GM12878 (cell line): ENCODE data around the gene TNNT2. TPM values are rescaled to one million over a fixed set of nuclear protein-coding genes. Genes with fewer than 3 reads are reported as not detected.

Source experiments
- ATAC-seq: fragments of 200-7000 bp; cut with Tn5 transposase; 3 replicates; pipeline ENCODE4 v1.9.1; 2020; ENCODE audit warnings: mild to moderate bottlenecking, moderate library complexity
- BruUV-seq: library from RNA; stranded (reverse); fragments of 400-500 nt; replicated peaks from 2 replicates; lab custom pipeline; 2021; lab: Mats Ljungman, UMichigan
- CTCF ChIA-PET: fragments of 300-600 bp; sonication (Branson Sonifier 250); formaldehyde crosslinking; extraction: SDS; loops from one replicate; lab custom pipeline; 2021; ENCODE audit warnings: inconsistent platforms; lab: Yijun Ruan, JAX
- POLR2A ChIA-PET: fragments of 350-600 bp; formaldehyde crosslinking; extraction: SDS; loops from one replicate; lab custom pipeline; 2021; ENCODE audit warnings: inconsistent platforms; lab: Charles Lee
- RAD21 ChIA-PET: fragments of 300-600 bp; sonication (Branson Sonifier 250); formaldehyde crosslinking; loops from one replicate; lab custom pipeline; 2023; ENCODE audit warnings: antibody characterized with exemption; ENCODE audit not compliant: unreplicated experiment; lab: Charles Lee
- SMC1A ChIA-PET: fragments of 300-600 bp; sonication (Branson Sonifier 250); formaldehyde crosslinking; loops from one replicate; lab custom pipeline; 2023; ENCODE audit not compliant: unreplicated experiment, uncharacterized antibody; lab: Charles Lee
- DNase-seq: peaks from one replicate; pipeline ENCODE4 v3.0.0-alpha.2; 2011; ENCODE audit warnings: low read depth, low spot score
- FAIRE-seq: peaks from 3 replicates; lab custom pipeline; 2011; peaks lifted over from hg19 to GRCh38; lab: Jason Lieb, UNC
- H2AFZ ChIP-seq: 2 replicates; pipeline ENCODE4 v1.6.0; 2011; ENCODE audit warnings: low read depth, low read length, control low read depth; ENCODE audit not compliant: control insufficient read depth
- H3K27ac ChIP-seq: 2 replicates; pipeline ENCODE4 v1.5.1; 2011; ENCODE audit warnings: control low read depth; ENCODE audit not compliant: control insufficient read depth, insufficient read depth
- H3K27me3 ChIP-seq, 2 experiments: replicated peaks in 1 of 2; 2 replicates each; pipeline versions ENCODE4 v1.6.0 to v1.6.1; 2011; ENCODE audit warnings: low read length in 1 of 2; ENCODE audit not compliant: control insufficient read depth in 2 of 2, insufficient read depth in 2 of 2
- H3K36me3 ChIP-seq, 2 experiments: 2 replicates each; pipeline ENCODE4 v1.5.1; 2011; ENCODE audit warnings: low read length in 1 of 2; ENCODE audit not compliant: control insufficient read depth in 2 of 2, insufficient read depth in 2 of 2
- H3K4me1 ChIP-seq: 2 replicates; pipeline ENCODE4 v1.6.1; 2011; ENCODE audit warnings: mild to moderate bottlenecking, low read length, moderate library complexity, mixed read lengths; ENCODE audit not compliant: control insufficient read depth, insufficient read depth
- H3K4me2 ChIP-seq: 2 replicates; pipeline ENCODE4 v1.6.0; 2011; ENCODE audit warnings: control low read depth; ENCODE audit not compliant: control insufficient read depth, insufficient read depth
- H3K4me3 ChIP-seq: fragments of 200-600 bp; sonication (generic); 2 replicates; pipeline ENCODE4 v1.5.1; 2016
- H3K79me2 ChIP-seq: 2 replicates; pipeline ENCODE4 v1.6.0; 2011; ENCODE audit warnings: low read length; ENCODE audit not compliant: control insufficient read depth, insufficient read depth
- H3K9ac ChIP-seq: 2 replicates; pipeline ENCODE4 v1.8.0; 2011; ENCODE audit warnings: low read length, control low read depth, mixed read lengths; ENCODE audit not compliant: control insufficient read depth, insufficient read depth
- H3K9me3 ChIP-seq: replicated peaks from 3 replicates; pipeline ENCODE4 v1.5.1; 2011; ENCODE audit warnings: mild to moderate bottlenecking, low read length; ENCODE audit not compliant: control insufficient read depth, insufficient read depth
- H4K20me1 ChIP-seq: 2 replicates; pipeline ENCODE4 v1.6.0; 2011; ENCODE audit not compliant: control insufficient read depth, insufficient read depth
- ESRRA ChIP-seq: IDR thresholded peaks from 2 replicates; pipeline ENCODE4 v1.6.1; 2012; ENCODE audit warnings: mild to moderate bottlenecking, low read length, improper control_type of control experiment
- MAX ChIP-seq: IDR thresholded peaks from 2 replicates; pipeline ENCODE4 v1.6.1; 2012; ENCODE audit warnings: low read depth, low read length, improper control_type of control experiment
- NFXL1 ChIP-seq: fragments of 450-650 bp; IDR thresholded peaks from 2 replicates; pipeline ENCODE4 v1.6.1; 2017; ENCODE audit warnings: antibody characterized with exemption, mild to moderate bottlenecking, borderline replicate concordance
- NR2F1 ChIP-seq: fragments of 450-650 bp; conservative IDR thresholded peaks from 2 replicates; pipeline ENCODE4 v1.6.1; 2017; ENCODE audit warnings: mild to moderate bottlenecking
- SMAD1 ChIP-seq: fragments of 450-650 bp; IDR thresholded peaks from 2 replicates; pipeline ENCODE4 v1.6.1; 2018; ENCODE audit warnings: mild to moderate bottlenecking, low read depth; ENCODE audit not compliant: partially characterized antibody
- SUZ12 ChIP-seq: fragments of 200-600 bp; sonication (generic); IDR thresholded peaks from one replicate; pipeline ENCODE4 v1.6.1; 2018; ENCODE audit warnings: antibody characterized with exemption, mild to moderate bottlenecking; ENCODE audit not compliant: unreplicated experiment
- ZNF24 ChIP-seq: fragments of 450-650 bp; IDR thresholded peaks from 2 replicates; pipeline ENCODE4 v1.6.1; 2017; ENCODE audit warnings: antibody characterized with exemption, mild to moderate bottlenecking
- ZNF622 ChIP-seq: fragments of 450-650 bp; IDR thresholded peaks from 2 replicates; pipeline ENCODE4 v1.6.1; 2017; ENCODE audit warnings: mild to moderate bottlenecking, inconsistent platforms
- WGBS: methylation state at CpG from one replicate; pipeline ENCODE4 v1.1.6; 2016; ENCODE audit warnings: low lambda C conversion rate; ENCODE audit not compliant: insufficient replicate concordance, insufficient coverage; ENCODE audit errors: missing lambda C conversion rate; 5-methylcytosine and 5-hydroxymethylcytosine counted together
- in situ Hi-C: fragments of 300-500 bp; cut with MboI; formaldehyde crosslinking; loops from 9 replicates; pipeline ENCODE4 v1.14.3; 2018; ENCODE audit warnings: mixed read lengths
- intact Hi-C: fragments of 100-400 bp; cut with micrococcal nuclease; formaldehyde crosslinking; loops from one replicate; pipeline ENCODE4 v1.14.2; 2022; ENCODE audit not compliant: unreplicated experiment
- polyA plus RNA-seq, 11 experiments: library from polyadenylated mRNA; depleted of rRNA in 4 of 11; unstranded in 6 of 11; stranded (reverse) in 5 of 11; fragments of >200 nt; fragmentation: Nextera tagmentation in 4 of 11; fragmentation: Illumina TruSeq in 1 of 11; extraction: Ambion mirVana in 4 of 11; extraction: Trizol in 1 of 11; gene quantifications; 1 replicate in 1 of 11; 2 replicates in 10 of 11; pipeline versions ENCODE4 v1.2.1 to v1.2.3, GENCODE V29; 2011 to 2016; ENCODE audit warnings: inconsistent platforms in 2 of 11, missing spikeins in 2 of 11, low read depth in 1 of 11
- total RNA-seq, 4 experiments: library from RNA; depleted of rRNA in 3 of 4; stranded (reverse); fragments of >200 nt in 3 of 4; fragmentation: Illumina TruSeq in 1 of 4; extraction: Trizol in 1 of 4; gene quantifications; 2 replicates each; pipeline versions ENCODE4 v1.2.1 to v1.2.3, GENCODE V29; 2013 to 2021

TNNT2 gene
- total and polyA plus RNA-seq, 10 of the 15 experiments (the other 5 are each of a cell fraction or from before 2014, with no cell fraction given) = 2.2 TPM; not detected in 9

GRCh38 chr1:201399352-201400126 is 22.1 kb upstream of the TNNT2 start:
- TF ChIP-seq NFXL1 (no peak), SUZ12 (peak; percentile 84)
- 48% methylated on average over 48 of the region's 62 CpGs for WGBS
- H2AFZ ChIP-seq = no peak overlapping the region
- ChIA-PET POLR2A (interaction anchor here (11.9 kb wide), 1 partner anchor 11 kb away, joined by 228 read pairs; no protein-coding TSS in a partner anchor), SMC1A (interaction anchor here (1.0 to 12.3 kb wide), 2 partner anchors 9 to 11 kb away, joined by 3 to 374 read pairs; no protein-coding TSS in a partner anchor), CTCF (interaction anchor here (0.5 to 14.4 kb wide), 4 partner anchors 11 to 124 kb away, joined by 3 to 623 read pairs (median 4); no protein-coding TSS in a partner anchor), RAD21 (no interaction called here)
- H3K4me2 ChIP-seq = no peak overlapping the region
- no peak overlapping the region for H3K27ac ChIP-seq
- no TSS peak for BruUV-seq
- H3K36me3 ChIP-seq = no peaks in the 10 kb centered on the region
- no peaks in the 10 kb centered on the region for H3K27me3 ChIP-seq
- DNase-seq = no peak
- no peaks in the 10 kb centered on the region for H4K20me1 ChIP-seq
- FAIRE-seq = no peak
- intact Hi-C loops (no loop called here), in situ Hi-C loops (no loop called here)
- peaks cover 3% of the 10 kb centered on the region for H3K4me1 ChIP-seq
- no peaks in the 10 kb centered on the region for H3K9me3 ChIP-seq
- no peaks in the 10 kb centered on the region for H3K79me2 ChIP-seq
- H3K4me3 ChIP-seq = no peak overlapping the region
- no peak overlapping the region for H3K9ac ChIP-seq
- no peak for ATAC-seq

GRCh38 chr1:201399018-201399351 is 21.5 kb upstream of the TNNT2 start, which contains the start of gene LAD1:
Gene LAD1, minus strand, starts transcription at chr1:201399324. Its CDS starts 18 bp downstream, at chr1:201399306.
- POLR2A ChIA-PET = no interaction called here
- Histone ChIP-seq H3K9ac (no peak within 1 kb of the TSS), H4K20me1 (no peaks in the 10 kb centered on the region), H3K4me1 (no peaks in the 10 kb centered on the region; the same call in 1 of the 2 replicates), H3K4me2 (no peak within 1 kb of the TSS), H2AFZ (no peak within 1 kb of the TSS), H3K79me2 (no peaks in the 10 kb centered on the region), H3K4me3 (no peak within 1 kb of the TSS), H3K9me3 (no peaks in the 10 kb centered on the region), H3K36me3 (no peaks in the 10 kb centered on the region), H3K27ac (no peak within 1 kb of the TSS), H3K27me3 (no peaks in the 10 kb centered on the region)
- RAD21 ChIA-PET = no interaction called here
- ATAC-seq (no peak), FAIRE-seq (no peak), DNase-seq (no peak)
- SMC1A ChIA-PET = no interaction called here
- 0% methylated on average over 2 of the region's 25 CpGs for WGBS
- in situ Hi-C loops (no loop called here), intact Hi-C loops (no loop called here)
- no peak for TF ChIP-seq ZNF24
- no peak for TF ChIP-seq ESRRA
- no peak for TF ChIP-seq ZNF622
- TF ChIP-seq MAX = no peak
- no peak for TF ChIP-seq NR2F1
- TF ChIP-seq SMAD1 = no peak
- CTCF ChIA-PET = no interaction called here
- no TSS peak for BruUV-seq
